ENCODE data around the gene PARD3. TPM values are rescaled to one million over a fixed set of nuclear protein-coding genes. Genes with fewer than 3 reads are reported as not detected.
"Not testable (repeated sequence)": the region's sequence is repeated elsewhere in the genome, so short reads cannot be mapped to it uniquely, and the experiment has no call there.

PARD3 gene
- total RNA-seq, 1 donor from 2014 or later: 37.5 TPM

DNA sequence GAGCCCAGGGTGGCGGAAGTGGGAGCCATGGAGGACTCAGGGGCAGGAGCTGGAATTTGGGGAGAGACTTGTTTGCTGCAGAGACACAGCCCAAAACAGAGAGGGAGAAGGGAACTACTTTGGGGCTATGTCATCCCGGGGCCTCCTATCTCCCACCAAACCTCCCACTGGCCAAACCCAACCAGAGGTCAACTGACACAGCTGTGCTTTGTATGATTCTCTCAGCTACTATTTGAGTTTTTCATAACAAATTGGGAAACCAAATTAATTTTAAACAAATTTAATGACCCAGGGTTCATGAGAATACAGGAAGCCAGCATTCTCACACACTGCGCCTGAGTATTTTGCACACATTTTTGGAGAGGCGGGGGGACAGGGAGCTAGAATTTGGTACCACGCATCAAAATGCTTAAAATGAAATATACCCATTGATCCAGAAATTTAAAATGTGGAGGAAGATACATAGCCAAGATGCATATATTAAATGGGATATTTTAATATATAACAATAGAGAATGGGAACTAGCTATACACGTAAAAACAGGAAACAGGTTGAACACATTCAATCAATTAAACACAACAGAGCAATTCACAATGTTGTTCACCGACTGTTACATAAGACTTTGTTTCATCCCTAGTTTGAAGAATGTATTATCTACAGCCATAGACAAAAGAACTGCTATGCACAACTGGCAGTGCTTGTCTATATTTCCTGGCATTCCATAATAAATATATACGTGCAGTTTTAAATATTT is 105.3 kb downstream of the PARD3 start:
- Histone ChIP-seq H3K4me1 (peaks cover 0 to 30% of the 10 kb centered on the region in 2 donors), H3K27me3 (no peaks in the 10 kb centered on the region), H3K4me3 (no peak overlapping the region), H3K27ac (no peak overlapping the region), H3K9me3 (no peaks in the 10 kb centered on the region), H3K36me3 (no peaks in the 10 kb centered on the region)
- DNase-seq (ENCODE audit: low spot score in 2 of 2): no peak
- TF ChIP-seq, protein P1, sequence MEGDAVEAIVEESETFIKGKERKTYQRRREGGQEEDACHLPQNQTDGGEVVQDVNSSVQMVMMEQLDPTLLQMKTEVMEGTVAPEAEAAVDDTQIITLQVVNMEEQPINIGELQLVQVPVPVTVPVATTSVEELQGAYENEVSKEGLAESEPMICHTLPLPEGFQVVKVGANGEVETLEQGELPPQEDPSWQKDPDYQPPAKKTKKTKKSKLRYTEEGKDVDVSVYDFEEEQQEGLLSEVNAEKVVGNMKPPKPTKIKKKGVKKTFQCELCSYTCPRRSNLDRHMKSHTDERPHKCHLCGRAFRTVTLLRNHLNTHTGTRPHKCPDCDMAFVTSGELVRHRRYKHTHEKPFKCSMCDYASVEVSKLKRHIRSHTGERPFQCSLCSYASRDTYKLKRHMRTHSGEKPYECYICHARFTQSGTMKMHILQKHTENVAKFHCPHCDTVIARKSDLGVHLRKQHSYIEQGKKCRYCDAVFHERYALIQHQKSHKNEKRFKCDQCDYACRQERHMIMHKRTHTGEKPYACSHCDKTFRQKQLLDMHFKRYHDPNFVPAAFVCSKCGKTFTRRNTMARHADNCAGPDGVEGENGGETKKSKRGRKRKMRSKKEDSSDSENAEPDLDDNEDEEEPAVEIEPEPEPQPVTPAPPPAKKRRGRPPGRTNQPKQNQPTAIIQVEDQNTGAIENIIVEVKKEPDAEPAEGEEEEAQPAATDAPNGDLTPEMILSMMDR (IDR thresholded peaks at IDR 0.05): no peak
- intact Hi-C loops (cut with DNase I): no loop called here

DNA sequence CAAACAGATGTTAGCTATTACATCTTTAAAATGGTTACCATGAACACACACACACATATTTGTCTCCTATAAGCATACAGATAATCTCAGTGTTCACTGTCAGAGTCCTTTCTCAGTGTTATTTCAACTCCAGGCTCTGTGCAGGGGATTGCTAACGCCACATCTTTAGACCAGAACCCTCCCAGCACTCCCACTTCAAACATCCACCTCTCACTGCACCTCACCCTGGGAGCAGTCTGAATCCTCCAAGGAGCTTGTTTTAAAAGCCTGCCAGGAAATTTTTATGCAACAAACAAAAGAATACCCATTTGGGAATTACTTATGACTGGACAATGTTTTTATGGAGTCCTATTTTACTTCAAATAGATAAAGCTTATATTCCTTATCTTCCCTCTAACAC is 107.4 kb downstream of the PARD3 start:
- TF ChIP-seq, protein P1 (IDR thresholded peaks at IDR 0.05): no peak
- H3K27me3 ChIP-seq: no peaks in the 10 kb centered on the region
- peaks cover 3 to 41% of the 10 kb centered on the region in 2 donors for H3K4me1 ChIP-seq
- intact Hi-C loops (cut with DNase I): no loop called here
- no peaks in the 10 kb centered on the region for H3K36me3 ChIP-seq
- H3K4me3 ChIP-seq: no peak overlapping the region
- H3K9me3 ChIP-seq: no peaks in the 10 kb centered on the region
- DNase-seq (ENCODE audit: low spot score in 2 of 2): no peak
- H3K27ac ChIP-seq: no peak overlapping the region

GRCh38 chr10:34706992-34707391 is 108.1 kb downstream of the PARD3 start:
- H3K36me3 ChIP-seq; H3K27me3 ChIP-seq; H3K27ac ChIP-seq; H3K4me3 ChIP-seq; DNase-seq (ENCODE audit: low spot score in 2 of 2); H3K9me3 ChIP-seq; intact Hi-C loops (cut with DNase I): not testable (repeated sequence)
- peaks cover 9 to 46% of the 10 kb centered on the region in 2 donors for H3K4me1 ChIP-seq

- H3K4me1 ChIP-seq: peaks cover 9 to 42% of the 10 kb centered on the region in 2 donors
These were observed 108.9 kb downstream of the PARD3 start for GRCh38 chr10:34706147-34706546.

DNA sequence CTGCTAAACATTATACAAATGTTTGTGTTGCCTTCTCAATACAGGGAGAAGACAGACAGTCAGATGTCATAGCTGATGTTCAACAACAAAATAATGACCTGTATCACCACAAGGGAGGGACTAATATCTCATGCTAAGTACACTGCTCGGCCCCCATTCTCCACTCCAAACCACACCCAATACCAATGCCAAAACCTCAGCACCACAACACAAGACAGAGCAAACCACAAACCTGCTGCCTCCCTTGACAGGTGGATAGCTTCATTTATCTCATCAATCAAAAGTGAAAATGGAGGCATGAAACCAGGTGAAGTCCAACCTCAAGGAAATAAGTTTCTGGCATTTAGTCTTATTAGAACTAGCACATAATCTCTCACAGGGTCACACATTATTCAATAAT is 109.5 kb downstream of the PARD3 start:
- H3K36me3 ChIP-seq: no peaks in the 10 kb centered on the region
- H3K4me1 ChIP-seq: peaks cover 9 to 37% of the 10 kb centered on the region in 2 donors
- no peaks in the 10 kb centered on the region for H3K27me3 ChIP-seq
- intact Hi-C loops (cut with DNase I): no loop called here
- DNase-seq (ENCODE audit: low spot score in 2 of 2): no peak
- TF ChIP-seq, protein P1 (IDR thresholded peaks at IDR 0.05): no peak
- peak overlapping the region in 1 of 2 donors; percentile 21 for H3K27ac ChIP-seq
- no peaks in the 10 kb centered on the region for H3K9me3 ChIP-seq
- H3K4me3 ChIP-seq: no peak overlapping the region

More at GRCh38 chr10:34706147-34706546, 108.9 kb downstream of the PARD3 start:
- TF ChIP-seq, protein P1 (IDR thresholded peaks at IDR 0.05): no peak
- Histone ChIP-seq H3K36me3 (no peaks in the 10 kb centered on the region), H3K9me3 (no peaks in the 10 kb centered on the region), H3K27me3 (no peaks in the 10 kb centered on the region), H3K27ac (peak overlapping the region; percentile 8 to 21), H3K4me3 (no peak overlapping the region)
- intact Hi-C loops (cut with DNase I): no loop called here
- no peak for DNase-seq (ENCODE audit: low spot score in 2 of 2)

GRCh38 chr10:34704526-34705184 is 110.4 kb downstream of the PARD3 start:
- TF ChIP-seq, protein P1 (IDR thresholded peaks at IDR 0.05): no peak
- H3K27ac ChIP-seq: no peak overlapping the region
- peaks cover 10 to 38% of the 10 kb centered on the region in 2 donors for H3K4me1 ChIP-seq
- intact Hi-C loops (cut with DNase I): no loop called here
- H3K27me3 ChIP-seq: no peaks in the 10 kb centered on the region
- DNase-seq (ENCODE audit: low spot score in 2 of 2): no peak
- H3K36me3 ChIP-seq: no peaks in the 10 kb centered on the region
- no peaks in the 10 kb centered on the region for H3K9me3 ChIP-seq
- H3K4me3 ChIP-seq: no peak overlapping the region
